PC-9 (cell line): ENCODE results near the gene ELL3. TPM values are rescaled to one million over a fixed set of nuclear protein-coding genes. Genes with fewer than 3 reads are reported as not detected.
"Not testable (repeated sequence)": the region's sequence is repeated elsewhere in the genome, so short reads cannot be mapped to it uniquely, and the experiment has no call there.

Experiments used
- BruUV-seq: library from RNA; stranded (reverse); fragments of 400-500 nt; replicated peaks from 2 replicates; lab custom pipeline; 2021; lab: Mats Ljungman, UMichigan
- CTCF ChIA-PET: fragments of 300-600 bp; sonication (Branson Sonifier 250); formaldehyde crosslinking; loops from one replicate; lab custom pipeline; 2022; ENCODE audit warnings: antibody characterized with exemption; lab: Charles Lee
- POLR2A ChIA-PET: fragments of 300-600 bp; sonication (Branson Sonifier 250); formaldehyde crosslinking; loops from one replicate; lab custom pipeline; 2022; ENCODE audit warnings: antibody characterized with exemption; ENCODE audit not compliant: unreplicated experiment; lab: Charles Lee
- DNase-seq, 2 experiments: peaks; one replicate each; pipeline versions ENCODE4 v3.0.0 to v3.0.0-alpha.2; 2015 to 2022; ENCODE audit warnings: mixed read lengths in 1 of 2
- H2AFZ ChIP-seq: fragments of 200-600 bp; sonication (generic); 2 replicates; pipeline ENCODE4 v1.8.1; 2017; ENCODE audit warnings: antibody characterized with exemption
- H3F3A ChIP-seq: fragments of 200-600 bp; sonication (generic); 2 replicates; pipeline ENCODE4 v1.8.1; 2017; ENCODE audit warnings: antibody characterized with exemption, mild to moderate bottlenecking, low read depth; ENCODE audit not compliant: insufficient read depth
- H3K27ac ChIP-seq: fragments of 200-600 bp; sonication (generic); 2 replicates; pipeline ENCODE4 v1.6.1; 2016; ENCODE audit warnings: mixed run types
- H3K27me3 ChIP-seq: fragments of 200-600 bp; sonication (generic); 2 replicates; pipeline ENCODE4 v1.6.1; 2016; ENCODE audit warnings: low read depth, mixed run types; ENCODE audit not compliant: insufficient read depth
- H3K36me3 ChIP-seq: fragments of 200-600 bp; sonication (generic); 2 replicates; pipeline ENCODE4 v1.6.1; 2016; ENCODE audit warnings: low read depth, mixed run types
- H3K4me1 ChIP-seq: fragments of 200-600 bp; sonication (generic); replicated peaks from 2 replicates; pipeline ENCODE4 v1.6.1; 2016; ENCODE audit warnings: mixed run types; ENCODE audit not compliant: insufficient read depth
- H3K4me2 ChIP-seq: fragments of 200-600 bp; sonication (generic); 2 replicates; pipeline ENCODE4 v1.6.1; 2017; ENCODE audit warnings: mixed run types
- H3K4me3 ChIP-seq: fragments of 200-600 bp; sonication (generic); 2 replicates; pipeline ENCODE4 v1.6.1; 2016; ENCODE audit warnings: mixed run types
- H3K79me2 ChIP-seq: fragments of 200-600 bp; sonication (generic); 2 replicates; pipeline ENCODE4 v1.6.1; 2017; ENCODE audit warnings: low read depth, mixed run types
- H3K9me2 ChIP-seq: fragments of 200-600 bp; sonication (generic); 2 replicates; pipeline ENCODE4 v1.8.1; 2017; ENCODE audit warnings: mild to moderate bottlenecking; ENCODE audit not compliant: insufficient read depth
- H3K9me3 ChIP-seq: fragments of 200-600 bp; sonication (generic); 2 replicates; pipeline ENCODE4 v1.8.1; 2016; ENCODE audit warnings: low read depth; ENCODE audit not compliant: insufficient read depth
- H4K20me1 ChIP-seq: fragments of 200-600 bp; sonication (generic); 2 replicates; pipeline ENCODE4 v1.8.1; 2017; ENCODE audit not compliant: insufficient read depth
- EZH2 ChIP-seq: fragments of 200-600 bp; sonication (generic); IDR thresholded peaks from 2 replicates; pipeline ENCODE4 v1.8.0; 2017; ENCODE audit warnings: antibody characterized with exemption, low read depth
- intact Hi-C: fragments of 100-400 bp; cut with micrococcal nuclease; formaldehyde crosslinking; loops from one replicate; pipeline ENCODE4 v1.10.0; 2022; ENCODE audit not compliant: unreplicated experiment
- microRNA-seq: library from miRNA; unstranded; fragments of <30 nt; microRNA quantifications from one replicate; pipeline ENCODE4 v1.2.0, GENCODE V29; 2021; ENCODE audit warnings: borderline number of aligned reads, borderline replicate concordance
- total RNA-seq: library from RNA; stranded (reverse); gene quantifications from 2 replicates; pipeline ENCODE4 v1.2.3, GENCODE V29; 2021

The ELL3 gene
- total RNA-seq, 1 experiment from 2014 or later: 6.1 TPM

GRCh38 chr15:43726306-43726705 is 50.5 kb downstream of the ELL3 start:
- POLR2A ChIA-PET, H3K9me3 ChIP-seq, intact Hi-C loops, H3K4me3 ChIP-seq, H3K36me3 ChIP-seq, H3K79me2 ChIP-seq, BruUV-seq, DNase-seq, H3K9me2 ChIP-seq, H3K27ac ChIP-seq, H4K20me1 ChIP-seq, H3K4me1 ChIP-seq, H3K27me3 ChIP-seq, H3F3A ChIP-seq, H2AFZ ChIP-seq, H3K4me2 ChIP-seq: not testable (repeated sequence)
- CTCF ChIA-PET: interaction anchor here (0.8 kb wide), 1 partner anchor 702 kb away, joined by 4 read pairs; no protein-coding TSS in a partner anchor

DNA sequence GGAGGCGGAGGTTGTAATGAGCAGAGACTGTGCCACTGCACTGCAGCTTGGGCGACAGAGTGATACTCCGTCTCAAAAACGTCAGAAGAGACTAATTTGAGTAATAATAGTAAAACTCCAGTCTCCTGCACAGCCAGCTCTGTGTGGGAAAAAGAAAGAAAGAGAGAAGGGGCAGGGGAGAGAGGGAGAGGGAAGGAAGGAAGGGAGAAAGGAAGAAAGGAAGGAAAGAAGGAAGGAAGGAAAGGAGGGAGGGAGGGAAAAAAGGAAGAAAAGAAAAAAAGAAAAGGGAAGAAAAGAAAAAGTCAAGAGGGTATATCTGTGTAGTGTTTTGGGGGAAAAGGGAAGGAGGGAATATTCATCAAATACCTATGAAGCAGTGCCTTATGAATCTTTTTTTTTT is 53.6 kb downstream of the ELL3 start:
- CTCF ChIA-PET: no interaction called here
- Histone ChIP-seq H3K27ac (no peak overlapping the region), H3K4me2 (no peak overlapping the region), H4K20me1 (no peaks in the 10 kb centered on the region), H3K27me3 (no peaks in the 10 kb centered on the region), H3K9me2 (no peaks in the 10 kb centered on the region), H3K36me3 (no peaks in the 10 kb centered on the region), H2AFZ (no peak overlapping the region), H3K4me3 (no peak overlapping the region), H3F3A (no peaks in the 10 kb centered on the region; the same call in 1 of the 2 replicates), H3K4me1 (peaks cover 5% of the 10 kb centered on the region; the same call in 1 of the 2 replicates), H3K9me3 (no peaks in the 10 kb centered on the region), H3K79me2 (no peaks in the 10 kb centered on the region)
- no TSS peak for BruUV-seq
- intact Hi-C loops: no loop called here
- DNase-seq: no peak
- POLR2A ChIA-PET: no interaction called here
- no peak for TF ChIP-seq EZH2

Small RNAs within 50 kb of the gene (microRNA-seq; reads per million reads assigned to microRNA genes)
- not detected for gene MIR1282

Other genes starting within 250 kb of the ELL3 start
- 50.9 and 62.4 TPM in 2 replicates for gene PPIP5K1, start 186.8 kb downstream of the ELL3 start, total RNA-seq
- gene CKMT1B, start 182.9 kb downstream of the ELL3 start, total RNA-seq: 1.6 TPM in 1 of 2 replicates, not detected in the other
- 0.59 and 1.3 TPM in 2 replicates for gene STRC, start 158.2 kb downstream of the ELL3 start, total RNA-seq
- 5.8 and 8.0 TPM in 2 replicates for gene CATSPER2, start 128.1 kb downstream of the ELL3 start, total RNA-seq
- 0.95 and 1.5 TPM in 2 replicates for gene CKMT1A, start 83.1 kb downstream of the ELL3 start, total RNA-seq
- gene PDIA3, start 30.5 kb downstream of the ELL3 start, total RNA-seq: 435 and 445 TPM in 2 replicates
- gene SERF2, start 15.4 kb upstream of the ELL3 start, total RNA-seq: 612 and 779 TPM in 2 replicates
- 0.46 TPM in 1 of 2 replicates, not detected in the other for gene SERINC4, start 23.3 kb upstream of the ELL3 start, total RNA-seq
- 10.1 and 14.4 TPM in 2 replicates for gene HYPK, start 23.6 kb upstream of the ELL3 start, total RNA-seq
- 22.3 and 26.3 TPM in 2 replicates for gene MFAP1, start 47.7 kb upstream of the ELL3 start, total RNA-seq
- 15.7 and 27.2 TPM in 2 replicates for gene WDR76, start 50.0 kb upstream of the ELL3 start, total RNA-seq